ENCODE measurements around the gene UGT1A8. TPM values are rescaled to one million over a fixed set of nuclear protein-coding genes. Genes with fewer than 3 reads are reported as not detected.

Gene UGT1A8
- total and polyA plus RNA-seq, 10 donors, result not detected

DNA sequence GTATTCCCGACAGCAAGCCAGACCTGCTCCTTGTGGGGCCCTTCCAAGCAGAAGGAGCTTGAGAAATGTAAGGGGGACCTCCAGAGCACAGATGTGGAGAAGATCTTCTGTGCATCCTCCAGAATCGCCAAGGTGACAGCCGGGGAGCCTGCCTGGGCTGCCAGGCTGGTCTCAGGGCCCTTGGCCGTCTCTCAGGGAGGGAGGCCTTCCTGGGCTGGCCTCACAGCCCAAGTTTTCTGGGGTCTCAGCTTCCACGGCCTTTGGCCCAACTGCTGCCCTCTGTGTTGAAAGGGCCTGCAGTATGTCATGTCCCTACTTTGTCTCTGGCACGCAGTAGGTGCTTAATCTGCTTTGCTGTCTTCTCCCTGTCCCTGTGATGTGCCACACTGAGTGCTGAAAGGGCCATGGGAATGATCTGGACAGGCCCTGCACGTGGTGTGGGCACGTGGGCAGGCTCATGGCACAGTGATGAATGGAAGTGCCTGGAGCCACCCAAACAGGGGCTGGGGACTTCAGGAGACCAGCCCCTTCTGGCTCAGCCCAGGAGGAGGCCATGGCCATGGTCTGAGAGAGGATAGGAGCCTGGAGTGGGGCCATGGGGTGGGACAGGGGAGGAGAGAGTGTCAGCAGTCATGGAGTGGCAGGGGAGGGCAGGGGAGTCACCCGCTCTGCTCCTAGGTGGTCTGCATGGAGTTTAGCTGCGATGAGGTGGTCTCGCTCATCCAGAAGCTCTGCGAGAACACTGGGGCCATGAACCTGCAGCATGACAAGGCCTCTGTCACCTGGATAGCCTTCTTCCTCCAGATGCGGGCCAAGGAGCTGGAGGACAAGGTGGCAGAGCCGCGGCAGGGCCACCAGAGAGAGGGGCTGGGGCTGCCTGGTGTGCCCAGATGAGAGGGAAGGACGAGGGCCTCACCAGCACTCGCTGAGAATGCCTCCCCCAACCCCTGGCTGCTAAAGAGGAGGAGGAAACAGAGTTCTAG, 201.5 kb downstream of the UGT1A8 start:
- Histone ChIP-seq H3K27me3 (replicated peaks in 1 of 7) (peaks cover 0 to 13% (median 0%) of the 10 kb centered on the region in 7 donors), H3K9me3 (peaks cover 0 to 4% (median 0%) of the 10 kb centered on the region in 8 donors), H3K4me1 (no peaks in the 10 kb centered on the region), H3K27ac (no peak overlapping the region), H3K36me3 (no peaks in the 10 kb centered on the region), H3K4me3 (no peak overlapping the region)
- peak; percentile 60 for DNase-seq
- TF ChIP-seq, protein P1, sequence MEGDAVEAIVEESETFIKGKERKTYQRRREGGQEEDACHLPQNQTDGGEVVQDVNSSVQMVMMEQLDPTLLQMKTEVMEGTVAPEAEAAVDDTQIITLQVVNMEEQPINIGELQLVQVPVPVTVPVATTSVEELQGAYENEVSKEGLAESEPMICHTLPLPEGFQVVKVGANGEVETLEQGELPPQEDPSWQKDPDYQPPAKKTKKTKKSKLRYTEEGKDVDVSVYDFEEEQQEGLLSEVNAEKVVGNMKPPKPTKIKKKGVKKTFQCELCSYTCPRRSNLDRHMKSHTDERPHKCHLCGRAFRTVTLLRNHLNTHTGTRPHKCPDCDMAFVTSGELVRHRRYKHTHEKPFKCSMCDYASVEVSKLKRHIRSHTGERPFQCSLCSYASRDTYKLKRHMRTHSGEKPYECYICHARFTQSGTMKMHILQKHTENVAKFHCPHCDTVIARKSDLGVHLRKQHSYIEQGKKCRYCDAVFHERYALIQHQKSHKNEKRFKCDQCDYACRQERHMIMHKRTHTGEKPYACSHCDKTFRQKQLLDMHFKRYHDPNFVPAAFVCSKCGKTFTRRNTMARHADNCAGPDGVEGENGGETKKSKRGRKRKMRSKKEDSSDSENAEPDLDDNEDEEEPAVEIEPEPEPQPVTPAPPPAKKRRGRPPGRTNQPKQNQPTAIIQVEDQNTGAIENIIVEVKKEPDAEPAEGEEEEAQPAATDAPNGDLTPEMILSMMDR (IDR thresholded peaks at IDR 0.05 in 8 of 11, conservative IDR thresholded peaks at IDR 0.05 in 3 of 11), result no peak
- TF ChIP-seq POLR2AphosphoS5 (IDR thresholded peaks at IDR 0.05) (no peak), POLR2A (IDR thresholded peaks at IDR 0.05) (no peak)
- intact Hi-C loops (cut with DNase I; ENCODE audit: low total_unique reads), result no loop called here
- 62 to 80% (median 74%) methylated on average over 10 to 17 of the region's 17 CpGs for WGBS, 5 donors

DNA sequence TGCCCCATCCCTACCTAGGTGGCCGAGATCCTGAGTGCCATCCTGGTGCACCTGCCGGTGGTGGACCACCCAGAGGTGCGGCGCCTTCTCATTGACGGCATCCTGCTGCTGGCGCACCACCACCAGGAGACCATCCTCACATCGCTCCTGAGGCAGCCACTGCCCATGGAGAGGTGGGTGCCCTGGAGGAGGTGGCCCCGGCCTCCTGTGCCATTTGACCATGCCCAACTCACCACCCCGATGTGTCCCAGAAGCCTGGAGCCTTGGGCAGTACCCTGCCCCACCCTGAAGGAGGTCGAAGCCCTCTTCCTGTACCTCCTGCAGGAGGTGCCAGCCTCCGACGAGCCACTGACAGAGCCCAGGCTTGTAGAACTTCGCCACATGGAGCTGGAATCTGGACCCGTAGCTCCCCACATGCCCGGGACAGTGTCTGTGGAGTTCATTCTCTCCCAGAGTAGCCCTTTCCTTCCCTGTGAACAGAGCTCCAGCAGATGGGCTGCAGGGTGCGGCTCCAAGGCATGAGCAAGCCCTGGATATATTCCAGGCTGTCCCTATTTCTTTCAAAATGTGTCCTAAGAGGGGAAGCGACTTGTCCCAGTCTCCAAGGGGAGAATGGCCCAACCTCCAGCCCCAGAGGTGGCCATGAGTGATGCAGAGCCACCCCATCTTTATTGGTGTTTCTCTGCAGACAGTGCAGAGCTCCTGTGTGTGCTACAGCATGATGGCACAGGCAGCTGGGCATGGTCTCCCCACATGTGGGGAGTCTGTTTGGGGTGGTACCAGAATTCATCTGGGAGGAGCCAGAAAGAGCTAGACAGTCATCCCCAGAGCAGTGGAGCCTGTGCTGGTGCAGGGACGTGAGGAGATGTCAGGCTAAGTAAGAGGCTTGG, 202.7 kb downstream of the UGT1A8 start:
- DNase-seq, result peak; percentile 58
- Histone ChIP-seq H3K9me3 (peaks cover 0 to 4% (median 0%) of the 10 kb centered on the region in 8 donors), H3K27me3 (replicated peaks in 1 of 7) (peaks cover 0 to 9% (median 0%) of the 10 kb centered on the region in 7 donors), H3K27ac (no peak overlapping the region), H3K36me3 (no peaks in the 10 kb centered on the region), H3K4me3 (no peak overlapping the region), H3K4me1 (no peaks in the 10 kb centered on the region)
- 78 to 88% (median 84%) methylated on average over 14 to 18 of the region's 18 CpGs for WGBS, 5 donors
- intact Hi-C loops (cut with DNase I; ENCODE audit: low total_unique reads), result no loop called here
- TF ChIP-seq POLR2AphosphoS5 (IDR thresholded peaks at IDR 0.05) (no peak), POLR2A (IDR thresholded peaks at IDR 0.05) (no peak)
- TF ChIP-seq, protein P1 (IDR thresholded peaks at IDR 0.05 in 8 of 11, conservative IDR thresholded peaks at IDR 0.05 in 3 of 11), result no peak

DNA sequence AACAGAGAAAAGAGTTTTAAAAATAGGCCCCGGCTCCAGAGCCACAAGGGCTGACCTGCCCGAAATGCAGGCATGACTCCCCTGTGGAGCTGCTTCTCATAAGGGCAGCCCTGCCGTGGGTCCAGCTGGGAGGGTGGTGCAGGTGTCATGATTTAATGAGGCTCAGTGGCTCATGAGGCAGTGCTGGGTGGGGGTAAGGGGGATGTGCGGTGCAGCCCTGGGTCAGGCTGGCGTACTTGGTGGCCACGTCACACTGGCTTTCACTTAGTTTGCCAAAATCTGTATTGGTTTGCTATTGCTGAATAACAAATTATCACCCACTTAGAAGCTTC, 203.3 kb downstream of the UGT1A8 start:
- Histone ChIP-seq H3K36me3 (no peaks in the 10 kb centered on the region), H3K4me3 (no peak overlapping the region), H3K9me3 (peaks cover 0 to 4% (median 0%) of the 10 kb centered on the region in 8 donors), H3K4me1 (no peaks in the 10 kb centered on the region), H3K27me3 (replicated peaks in 1 of 7) (peaks cover 0 to 9% (median 0%) of the 10 kb centered on the region in 7 donors), H3K27ac (no peak overlapping the region)
- peak; percentile 72 for DNase-seq
- TF ChIP-seq POLR2AphosphoS5 (IDR thresholded peaks at IDR 0.05) (no peak), POLR2A (IDR thresholded peaks at IDR 0.05) (no peak)
- TF ChIP-seq, protein P1 (IDR thresholded peaks at IDR 0.05 in 8 of 11, conservative IDR thresholded peaks at IDR 0.05 in 3 of 11), result no peak
- 79 to 92% (median 89%) methylated on average over 4 to 6 of the region's 6 CpGs for WGBS, 5 donors
- intact Hi-C loops (cut with DNase I; ENCODE audit: low total_unique reads), result no loop called here

All from spleen (tissue), 11 donors.